SJSA1 (cell line): ENCODE data around the gene TMEM88. TPM values are rescaled to one million over a fixed set of nuclear protein-coding genes. Genes with fewer than 3 reads are reported as not detected.

Experiments used
- DNase-seq, 2 experiments: peaks; one replicate each; pipeline ENCODE4 v3.0.0-alpha.2; 2015 to 2020; ENCODE audit warnings: low spot score in 2 of 2, low read depth in 1 of 2
- H3K27ac ChIP-seq: fragments of 250-450 bp; sonication (Bioruptor Pico); 2 replicates; pipeline ENCODE4 v1.5.1; 2020; ENCODE audit warnings: mild to moderate bottlenecking, moderate library complexity
- H3K27me3 ChIP-seq: fragments of 250-450 bp; sonication (Bioruptor Pico); replicated peaks from 2 replicates; pipeline ENCODE4 v1.5.1; 2020; ENCODE audit warnings: mild to moderate bottlenecking, moderate library complexity
- H3K36me3 ChIP-seq: fragments of 250-450 bp; sonication (Bioruptor Pico); 2 replicates; pipeline ENCODE4 v1.5.1; 2020; ENCODE audit warnings: mild to moderate bottlenecking
- H3K4me1 ChIP-seq: fragments of 250-450 bp; sonication (Bioruptor Pico); replicated peaks from 2 replicates; pipeline ENCODE4 v1.6.1; 2021; ENCODE audit warnings: mild to moderate bottlenecking
- H3K4me3 ChIP-seq: fragments of 250-450 bp; sonication (Bioruptor Pico); 2 replicates; pipeline ENCODE4 v1.5.1; 2020; ENCODE audit warnings: mild to moderate bottlenecking
- H3K9me3 ChIP-seq: fragments of 250-450 bp; sonication (Bioruptor Pico); replicated peaks from 2 replicates; pipeline ENCODE4 v1.5.1; 2020; ENCODE audit warnings: mild to moderate bottlenecking
- total RNA-seq: library from RNA; depleted of rRNA; stranded (reverse); fragments of >200 nt; shearing (Covaris generic); gene quantifications from 2 replicates; pipeline ENCODE4 v1.2.3, GENCODE V29; 2014

The TMEM88 gene
- total RNA-seq, 1 experiment from 2014 or later = not detected

DNA sequence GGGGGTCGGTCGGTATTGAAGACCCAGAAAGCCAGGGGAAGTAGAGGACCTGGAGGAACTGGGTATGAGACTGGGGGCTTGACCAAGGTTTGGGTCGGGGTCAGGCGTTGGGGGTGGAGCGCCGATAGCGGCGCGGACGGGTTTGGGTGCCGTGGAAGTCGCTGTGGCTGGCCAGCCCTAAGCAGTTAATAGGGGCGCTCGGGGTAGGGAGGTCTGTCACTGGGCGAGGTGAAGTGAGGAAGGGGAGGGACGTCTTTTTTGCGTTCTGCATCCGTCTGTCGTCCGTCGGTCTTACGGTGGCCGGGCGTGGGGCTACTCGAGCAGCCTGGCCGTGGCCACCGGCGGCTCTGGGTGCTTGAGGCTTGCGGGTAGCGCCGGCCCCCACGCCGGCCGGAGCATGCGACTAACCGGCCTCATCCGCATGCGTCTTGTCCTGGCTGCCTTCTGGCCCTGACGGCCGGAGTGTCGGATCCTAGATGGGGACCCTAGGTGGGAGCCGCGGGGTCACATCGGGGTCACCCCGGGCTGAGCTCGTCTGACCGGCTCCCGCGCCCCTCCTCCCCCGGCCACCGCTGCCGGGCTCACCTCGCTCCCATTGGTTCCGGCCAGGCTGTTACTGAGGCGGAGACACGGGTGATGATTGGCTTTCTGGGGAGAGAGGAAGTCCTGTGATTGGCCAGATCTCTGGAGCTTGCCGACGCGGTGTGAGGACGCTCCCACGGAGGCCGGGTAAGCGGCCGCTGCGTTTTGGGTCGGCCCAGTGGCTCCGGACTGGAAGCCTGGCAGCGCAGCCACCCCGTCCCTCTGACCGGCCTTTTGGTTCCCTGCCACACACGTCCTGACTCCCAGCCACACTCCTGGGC lies 10.3 kb upstream of the TMEM88 start:
- Histone ChIP-seq H3K36me3 (peaks cover 16% of the 10 kb centered on the region), H3K4me1 (peaks cover 25% of the 10 kb centered on the region), H3K27ac (peak overlapping the region; percentile 97), H3K27me3 (no peaks in the 10 kb centered on the region), H3K9me3 (no peaks in the 10 kb centered on the region), H3K4me3 (peak overlapping the region; percentile 51)
- peak; percentile 91 to 92 for DNase-seq

DNA sequence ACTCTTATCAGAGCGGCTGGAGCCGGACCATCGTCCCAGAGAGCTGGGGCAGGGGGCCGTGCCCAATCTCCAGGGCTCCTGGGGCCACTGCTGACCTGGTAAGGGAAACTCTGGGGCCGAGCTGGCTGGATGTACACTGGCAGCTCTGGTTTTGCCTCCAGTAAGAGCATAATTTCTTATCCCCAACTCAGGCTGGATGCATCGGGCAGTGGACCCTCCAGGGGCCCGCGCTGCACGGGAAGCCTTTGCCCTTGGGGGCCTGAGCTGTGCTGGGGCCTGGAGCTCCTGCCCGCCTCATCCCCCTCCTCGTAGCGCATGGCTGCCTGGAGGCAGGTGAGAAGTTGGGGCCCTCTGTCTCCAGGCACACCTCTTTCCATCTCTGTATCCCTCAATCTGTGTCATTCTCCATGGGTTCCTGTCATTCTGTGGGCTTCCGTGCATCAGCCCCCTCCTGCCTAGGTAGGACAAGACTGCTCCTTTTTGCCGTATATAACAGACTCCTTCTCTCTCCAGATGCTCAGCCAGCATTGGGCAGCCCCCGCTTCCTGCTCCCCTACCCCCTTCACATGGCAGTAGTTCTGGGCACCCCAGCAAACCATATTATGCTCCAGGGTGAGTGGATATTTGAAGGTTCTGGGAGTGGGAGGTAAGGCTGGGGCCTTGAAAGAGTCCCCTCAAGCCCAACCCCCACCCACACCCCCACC lies 9.4 kb upstream of the TMEM88 start:
- peaks cover 23% of the 10 kb centered on the region for H3K36me3 ChIP-seq
- peak overlapping the region; percentile 51 for H3K4me3 ChIP-seq
- H3K27ac ChIP-seq = peak overlapping the region; percentile 22; the same call in 1 of the 2 replicates
- no peaks in the 10 kb centered on the region for H3K27me3 ChIP-seq
- no peak for DNase-seq
- H3K9me3 ChIP-seq = no peaks in the 10 kb centered on the region
- H3K4me1 ChIP-seq = peaks cover 25% of the 10 kb centered on the region

DNA sequence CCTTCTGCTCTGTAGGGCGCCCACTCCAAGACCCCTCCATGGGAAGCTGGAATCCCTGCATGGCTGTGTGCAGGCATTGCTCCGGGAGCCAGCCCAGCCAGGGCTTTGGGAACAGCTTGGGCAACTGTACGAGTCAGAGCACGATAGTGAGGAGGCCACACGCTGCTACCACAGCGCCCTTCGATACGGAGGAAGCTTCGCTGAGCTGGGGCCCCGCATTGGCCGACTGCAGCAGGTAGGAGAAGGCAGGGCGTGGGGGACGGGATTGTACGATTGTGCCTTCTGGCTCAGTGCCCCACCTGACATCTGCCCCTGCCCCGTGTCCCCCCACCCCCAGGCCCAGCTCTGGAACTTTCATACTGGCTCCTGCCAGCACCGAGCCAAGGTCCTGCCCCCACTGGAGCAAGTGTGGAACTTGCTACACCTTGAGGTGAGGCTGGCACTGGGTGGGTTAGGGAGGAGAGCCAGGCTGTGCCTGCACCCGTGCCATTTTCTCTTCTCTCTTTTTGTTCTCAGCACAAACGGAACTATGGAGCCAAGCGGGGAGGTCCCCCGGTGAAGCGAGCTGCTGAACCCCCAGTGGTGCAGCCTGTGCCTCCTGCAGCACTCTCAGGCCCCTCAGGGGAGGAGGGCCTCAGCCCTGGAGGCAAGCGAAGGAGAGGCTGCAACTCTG lies 8.7 kb upstream of the TMEM88 start:
- H3K9me3 ChIP-seq = no peaks in the 10 kb centered on the region
- H3K36me3 ChIP-seq = peaks cover 27% of the 10 kb centered on the region
- H3K4me1 ChIP-seq = peaks cover 20% of the 10 kb centered on the region
- no peak for DNase-seq
- H3K27ac ChIP-seq = no peak overlapping the region
- no peak overlapping the region for H3K4me3 ChIP-seq
- H3K27me3 ChIP-seq = no peaks in the 10 kb centered on the region

DNA sequence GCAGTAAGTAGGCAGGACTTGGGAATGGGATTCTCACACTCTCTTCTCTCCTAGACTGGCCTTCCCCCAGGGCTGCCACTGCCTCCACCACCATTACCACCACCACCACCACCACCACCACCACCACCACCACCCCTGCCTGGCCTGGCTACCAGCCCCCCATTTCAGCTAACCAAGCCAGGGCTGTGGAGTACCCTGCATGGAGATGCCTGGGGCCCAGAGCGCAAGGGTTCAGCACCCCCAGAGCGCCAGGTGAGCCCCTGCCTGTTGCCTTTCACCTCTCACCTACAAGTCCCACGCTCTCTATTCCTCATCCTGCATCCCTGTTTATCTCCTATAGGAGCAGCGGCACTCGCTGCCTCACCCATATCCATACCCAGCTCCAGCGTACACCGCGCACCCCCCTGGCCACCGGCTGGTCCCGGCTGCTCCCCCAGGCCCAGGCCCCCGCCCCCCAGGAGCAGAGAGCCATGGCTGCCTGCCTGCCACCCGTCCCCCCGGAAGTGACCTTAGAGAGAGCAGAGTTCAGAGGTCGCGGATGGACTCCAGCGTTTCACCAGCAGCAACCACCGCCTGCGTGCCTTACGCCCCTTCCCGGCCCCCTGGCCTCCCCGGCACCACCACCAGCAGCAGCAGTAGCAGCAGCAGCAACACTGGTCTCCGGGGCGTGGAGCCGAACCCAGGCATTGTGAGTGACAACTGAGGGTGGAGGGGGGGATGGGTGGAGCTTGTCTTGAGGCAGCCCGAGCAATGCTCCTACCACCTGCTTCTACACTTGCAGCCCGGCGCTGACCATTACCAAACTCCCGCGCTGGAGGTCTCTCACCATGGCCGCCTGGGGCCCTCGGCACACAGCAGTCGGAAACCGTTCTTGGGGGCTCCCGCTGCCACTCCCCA lies 7.9 kb upstream of the TMEM88 start:
- Histone ChIP-seq H3K4me3 (no peak overlapping the region), H3K4me1 (peaks cover 21% of the 10 kb centered on the region), H3K27me3 (no peaks in the 10 kb centered on the region), H3K27ac (no peak overlapping the region), H3K36me3 (peaks cover 35% of the 10 kb centered on the region), H3K9me3 (no peaks in the 10 kb centered on the region; the same call in 1 of the 2 replicates)
- no peak for DNase-seq

DNA sequence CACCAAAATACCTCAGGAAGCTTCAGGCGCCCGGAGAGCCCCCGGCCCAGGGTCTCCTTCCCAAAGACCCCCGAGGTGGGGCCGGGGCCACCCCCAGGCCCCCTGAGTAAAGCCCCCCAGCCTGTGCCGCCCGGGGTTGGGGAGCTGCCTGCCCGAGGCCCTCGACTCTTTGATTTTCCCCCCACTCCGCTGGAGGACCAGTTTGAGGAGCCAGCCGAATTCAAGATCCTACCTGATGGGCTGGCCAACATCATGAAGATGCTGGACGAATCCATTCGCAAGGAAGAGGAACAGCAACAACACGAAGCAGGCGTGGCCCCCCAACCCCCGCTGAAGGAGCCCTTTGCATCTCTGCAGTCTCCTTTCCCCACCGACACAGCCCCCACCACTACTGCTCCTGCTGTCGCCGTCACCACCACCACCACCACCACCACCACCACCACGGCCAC lies 6.7 kb upstream of the TMEM88 start:
- peaks cover 46% of the 10 kb centered on the region for H3K36me3 ChIP-seq
- H3K9me3 ChIP-seq = no peaks in the 10 kb centered on the region; the same call in 1 of the 2 replicates
- no peak overlapping the region for H3K4me3 ChIP-seq
- H3K27me3 ChIP-seq = no peaks in the 10 kb centered on the region
- no peak overlapping the region for H3K27ac ChIP-seq
- DNase-seq = no peak
- H3K4me1 ChIP-seq = peaks cover 13% of the 10 kb centered on the region

DNA sequence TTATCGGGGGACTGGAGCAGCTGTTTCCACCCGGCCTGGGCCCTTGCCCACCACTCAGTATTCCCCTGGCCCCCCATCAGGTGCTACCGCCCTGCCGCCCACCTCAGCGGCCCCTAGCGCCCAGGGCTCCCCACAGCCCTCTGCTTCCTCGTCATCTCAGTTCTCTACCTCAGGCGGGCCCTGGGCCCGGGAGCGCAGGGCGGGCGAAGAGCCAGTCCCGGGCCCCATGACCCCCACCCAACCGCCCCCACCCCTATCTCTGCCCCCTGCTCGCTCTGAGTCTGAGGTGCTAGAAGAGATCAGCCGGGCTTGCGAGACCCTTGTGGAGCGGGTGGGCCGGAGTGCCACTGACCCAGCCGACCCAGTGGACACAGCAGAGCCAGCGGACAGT lies 6.1 kb upstream of the TMEM88 start:
- H3K27me3 ChIP-seq = no peaks in the 10 kb centered on the region
- H3K4me1 ChIP-seq = peaks cover 11% of the 10 kb centered on the region
- no peaks in the 10 kb centered on the region; the same call in 1 of the 2 replicates for H3K9me3 ChIP-seq
- H3K36me3 ChIP-seq = peaks cover 48% of the 10 kb centered on the region
- H3K27ac ChIP-seq = no peak overlapping the region
- no peak overlapping the region for H3K4me3 ChIP-seq
- DNase-seq = no peak

DNA sequence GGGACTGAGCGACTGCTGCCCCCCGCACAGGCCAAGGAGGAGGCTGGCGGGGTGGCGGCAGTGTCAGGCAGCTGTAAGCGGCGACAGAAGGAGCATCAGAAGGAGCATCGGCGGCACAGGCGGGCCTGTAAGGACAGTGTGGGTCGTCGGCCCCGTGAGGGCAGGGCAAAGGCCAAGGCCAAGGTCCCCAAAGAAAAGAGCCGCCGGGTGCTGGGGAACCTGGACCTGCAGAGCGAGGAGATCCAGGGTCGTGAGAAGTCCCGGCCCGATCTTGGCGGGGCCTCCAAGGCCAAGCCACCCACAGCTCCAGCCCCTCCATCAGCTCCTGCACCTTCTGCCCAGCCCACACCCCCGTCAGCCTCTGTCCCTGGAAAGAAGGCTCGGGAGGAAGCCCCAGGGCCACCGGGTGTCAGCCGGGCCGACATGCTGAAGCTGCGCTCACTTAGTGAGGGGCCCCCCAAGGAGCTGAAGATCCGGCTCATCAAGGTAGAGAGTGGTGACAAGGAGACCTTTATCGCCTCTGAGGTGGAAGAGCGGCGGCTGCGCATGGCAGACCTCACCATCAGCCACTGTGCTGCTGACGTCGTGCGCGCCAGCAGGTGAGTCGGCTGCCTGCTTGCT lies 5.6 kb upstream of the TMEM88 start:
- Histone ChIP-seq H3K4me3 (no peak overlapping the region), H3K9me3 (no peaks in the 10 kb centered on the region; the same call in 1 of the 2 replicates)

DNA sequence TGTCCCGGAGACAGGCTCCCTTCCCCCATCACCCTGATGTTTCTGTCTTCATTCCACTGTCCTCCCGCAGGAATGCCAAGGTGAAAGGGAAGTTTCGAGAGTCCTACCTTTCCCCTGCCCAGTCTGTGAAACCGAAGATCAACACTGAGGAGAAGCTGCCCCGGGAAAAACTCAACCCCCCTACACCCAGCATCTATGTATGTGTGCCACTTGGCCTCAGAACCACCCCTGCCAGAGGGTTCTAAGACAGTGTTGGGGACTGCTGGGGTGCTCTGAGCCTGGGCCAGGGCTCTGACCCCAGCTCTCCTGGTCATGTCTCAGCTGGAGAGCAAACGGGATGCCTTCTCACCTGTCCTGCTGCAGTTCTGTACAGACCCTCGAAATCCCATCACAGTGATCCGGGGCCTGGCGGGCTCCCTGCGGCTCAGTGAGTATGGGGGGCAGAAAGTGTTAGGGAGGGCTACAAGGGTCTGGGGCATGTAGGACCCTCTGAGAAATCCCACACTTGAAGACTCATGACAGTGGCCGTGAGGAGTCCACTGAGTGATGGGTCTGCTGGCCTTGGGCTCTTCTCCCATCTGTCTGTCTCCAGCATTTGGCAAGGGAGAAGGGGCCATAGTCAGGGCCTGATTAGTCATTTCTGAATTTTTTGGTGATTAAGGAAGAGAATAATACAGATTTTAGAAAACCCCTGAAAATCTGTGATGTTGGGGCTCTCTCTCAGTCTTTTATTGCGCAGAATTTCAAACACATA lies 4.9 kb upstream of the TMEM88 start:
- Histone ChIP-seq H3K9me3 (no peaks in the 10 kb centered on the region; the same call in 1 of the 2 replicates), H3K27ac (no peak overlapping the region), H3K27me3 (no peaks in the 10 kb centered on the region), H3K4me1 (peaks cover 11% of the 10 kb centered on the region), H3K4me3 (no peak overlapping the region), H3K36me3 (peaks cover 48% of the 10 kb centered on the region)
- no peak for DNase-seq

More for the DNA sequence above, 5.6 kb upstream of the TMEM88 start:
- H3K27ac ChIP-seq = no peak overlapping the region
- peaks cover 11% of the 10 kb centered on the region for H3K4me1 ChIP-seq
- no peaks in the 10 kb centered on the region for H3K27me3 ChIP-seq
- DNase-seq = no peak
- H3K36me3 ChIP-seq = peaks cover 48% of the 10 kb centered on the region

DNA sequence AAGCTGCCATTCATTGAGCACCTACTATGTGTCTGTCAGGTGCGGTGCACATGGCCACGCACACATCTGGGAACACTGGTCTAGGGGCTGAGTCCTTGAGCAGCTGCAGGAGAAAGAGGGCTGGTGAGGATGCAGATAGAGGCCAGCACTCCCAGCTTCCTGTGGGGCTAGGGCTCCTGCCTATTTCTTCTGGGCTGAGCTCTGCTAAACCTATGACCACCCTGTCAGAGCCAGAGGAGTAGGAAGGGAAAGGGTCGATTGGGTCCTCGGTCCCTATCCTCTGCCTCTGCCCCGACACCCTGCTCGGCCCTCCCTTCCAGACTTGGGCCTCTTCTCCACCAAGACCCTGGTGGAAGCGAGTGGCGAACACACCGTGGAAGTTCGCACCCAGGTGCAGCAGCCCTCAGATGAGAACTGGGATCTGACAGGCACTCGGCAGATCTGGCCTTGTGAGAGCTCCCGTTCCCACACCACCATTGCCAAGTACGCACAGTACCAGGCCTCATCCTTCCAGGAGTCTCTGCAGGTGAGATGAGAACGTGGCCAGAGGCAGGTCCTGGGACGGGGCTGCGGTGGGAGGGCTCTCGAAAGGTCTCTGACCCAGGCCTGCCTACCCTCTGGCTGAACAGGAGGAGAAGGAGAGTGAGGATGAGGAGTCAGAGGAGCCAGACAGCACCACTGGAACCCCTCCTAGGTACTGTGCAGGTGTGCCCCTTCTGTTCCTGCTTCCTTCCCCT lies 4.0 kb upstream of the TMEM88 start:
- H3K4me1 ChIP-seq = peaks cover 10% of the 10 kb centered on the region
- no peaks in the 10 kb centered on the region; the same call in 1 of the 2 replicates for H3K9me3 ChIP-seq
- peaks cover 47% of the 10 kb centered on the region for H3K36me3 ChIP-seq
- no peak for DNase-seq
- H3K27ac ChIP-seq = no peak overlapping the region
- H3K27me3 ChIP-seq = no peaks in the 10 kb centered on the region
- no peak overlapping the region for H3K4me3 ChIP-seq

DNA sequence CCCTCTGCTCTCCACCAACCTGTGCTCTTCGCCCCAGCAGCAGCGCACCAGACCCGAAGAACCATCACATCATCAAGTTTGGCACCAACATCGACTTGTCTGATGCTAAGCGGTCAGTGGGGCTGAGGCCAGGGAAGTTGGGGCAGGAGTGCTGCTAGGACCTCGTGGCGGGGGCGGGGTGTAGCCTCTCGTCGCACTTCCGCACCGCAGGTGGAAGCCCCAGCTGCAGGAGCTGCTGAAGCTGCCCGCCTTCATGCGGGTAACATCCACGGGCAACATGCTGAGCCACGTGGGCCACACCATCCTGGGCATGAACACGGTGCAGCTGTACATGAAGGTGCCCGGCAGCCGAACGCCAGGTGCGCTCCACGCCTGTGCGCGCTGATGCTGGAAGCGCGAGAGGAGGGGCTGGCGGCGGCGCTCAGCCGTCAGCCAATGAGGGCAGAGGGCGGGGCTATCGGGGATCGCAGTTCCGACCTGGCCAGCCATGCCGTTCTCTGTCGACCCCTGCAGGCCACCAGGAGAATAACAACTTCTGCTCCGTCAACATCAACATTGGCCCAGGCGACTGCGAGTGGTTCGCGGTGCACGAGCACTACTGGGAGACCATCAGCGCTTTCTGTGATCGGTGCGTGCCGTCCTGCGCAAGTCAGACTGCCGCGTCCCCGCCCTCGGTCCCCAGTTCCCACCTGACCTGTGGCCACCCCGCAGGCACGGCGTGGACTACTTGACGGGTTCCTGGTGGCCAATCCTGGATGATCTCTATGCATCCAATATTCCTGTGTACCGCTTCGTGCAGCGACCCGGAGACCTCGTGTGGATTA lies 3.2 kb upstream of the TMEM88 start:
- Histone ChIP-seq H3K27ac (no peak overlapping the region), H3K36me3 (peaks cover 47% of the 10 kb centered on the region), H3K4me3 (no peak overlapping the region), H3K4me1 (peaks cover 18% of the 10 kb centered on the region), H3K9me3 (no peaks in the 10 kb centered on the region; the same call in 1 of the 2 replicates), H3K27me3 (no peaks in the 10 kb centered on the region)
- DNase-seq = peak; percentile 33 to 81

DNA sequence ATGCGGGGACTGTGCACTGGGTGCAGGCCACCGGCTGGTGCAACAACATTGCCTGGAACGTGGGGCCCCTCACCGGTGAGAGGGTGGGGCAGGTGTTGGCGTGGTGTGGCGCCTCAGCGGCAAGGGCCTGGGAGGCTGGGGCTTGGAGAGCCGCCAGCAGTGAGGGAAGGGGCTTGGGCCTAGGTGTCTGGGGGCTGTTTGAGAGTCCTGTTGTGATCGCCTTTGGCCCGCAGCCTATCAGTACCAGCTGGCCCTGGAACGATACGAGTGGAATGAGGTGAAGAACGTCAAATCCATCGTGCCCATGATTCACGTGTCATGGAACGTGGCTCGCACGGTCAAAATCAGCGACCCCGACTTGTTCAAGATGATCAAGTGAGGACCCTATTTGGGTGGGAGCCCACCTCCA lies 2.6 kb upstream of the TMEM88 start:
- no peak for DNase-seq
- H3K27ac ChIP-seq = no peak overlapping the region
- H3K36me3 ChIP-seq = peaks cover 42% of the 10 kb centered on the region
- no peak overlapping the region for H3K4me3 ChIP-seq
- no peaks in the 10 kb centered on the region for H3K27me3 ChIP-seq
- no peaks in the 10 kb centered on the region; the same call in 1 of the 2 replicates for H3K9me3 ChIP-seq
- peaks cover 19% of the 10 kb centered on the region for H3K4me1 ChIP-seq
